Fibroblast of lung (primary cell): ENCODE results near the gene CIAPIN1.

Experiments
- CTCF ChIP-seq, 2 donors: IDR thresholded peaks in 1 of 2; conservative IDR thresholded peaks in 1 of 2; 1 replicate in 1 of 2; 2 replicates in 1 of 2; pipeline ENCODE4 v1.5.1; 2011 to 2012; ENCODE audit warnings: low read length in 2 of 2, control low read depth in 1 of 2, inconsistent platforms in 1 of 2, low read depth in 1 of 2, mild to moderate bottlenecking in 1 of 2
- EZH2 ChIP-seq: IDR thresholded peaks from 2 replicates; pipeline ENCODE4 v1.5.1; 2012; ENCODE audit warnings: low read length, control low read depth, mild to moderate bottlenecking; ENCODE audit errors: missing control alignments

GRCh38 chr16:57475711-57476339 is 28.6 kb upstream of the CIAPIN1 start:
- peak in 1 of 2 donors; percentile 62 for TF ChIP-seq CTCF (conservative IDR thresholded peaks at IDR 0.05 in 1 of 2, IDR thresholded peaks at IDR 0.05 in 1 of 2; ENCODE audit: low read depth in 1 of 2, low read length in 2 of 2)
- no peak for TF ChIP-seq EZH2
